Activated T-cell treated with anti-CD3 and anti-CD28 coated beads, Interleukin-2, amount 50 U/mL, for 72 hours (primary cell): ENCODE data around the gene COL6A3. TPM values are rescaled to one million over a fixed set of nuclear protein-coding genes. Genes with fewer than 3 reads are reported as not detected.

Source experiments
- ATAC-seq, 2 donors: fragments of 150-1000 bp; cut with Tn5 transposase; replicated peaks in 1 of 2; 2 replicates each; pipeline ENCODE4 v1.10.0; 2021; ENCODE audit warnings: moderate library complexity in 2 of 2, mild to moderate bottlenecking in 1 of 2
- DNase-seq, 2 donors: peaks; one replicate each; pipeline ENCODE4 v3.0.0; 2021 to 2022; ENCODE audit warnings: mixed read lengths in 1 of 2
- H3K27ac Mint-ChIP-seq: one replicate; pipeline ENCODE4 v1.8.0; 2022; ENCODE audit warnings: mild to moderate bottlenecking, moderate library complexity, mixed read lengths
- H3K27me3 Mint-ChIP-seq: one replicate; pipeline ENCODE4 v1.8.0; 2022; ENCODE audit warnings: low read depth, mixed read lengths
- H3K36me3 Mint-ChIP-seq, 2 donors: one replicate each; pipeline ENCODE4 v1.8.0; 2022; ENCODE audit warnings: mixed read lengths in 2 of 2, mild to moderate bottlenecking in 1 of 2; ENCODE audit not compliant: insufficient read depth in 2 of 2
- H3K4me1 Mint-ChIP-seq: one replicate; pipeline ENCODE4 v1.8.0; 2022; ENCODE audit warnings: low read depth, mixed read lengths
- H3K4me3 Mint-ChIP-seq, 2 donors: one replicate each; pipeline ENCODE4 v1.8.0; 2022; ENCODE audit warnings: mild to moderate bottlenecking in 2 of 2, mixed read lengths in 2 of 2, moderate library complexity in 2 of 2
- H3K9me3 Mint-ChIP-seq, 2 donors: one replicate each; pipeline ENCODE4 v1.8.0; 2022; ENCODE audit warnings: mixed read lengths in 2 of 2
- total RNA-seq, 2 donors: library from RNA; stranded (reverse); gene quantifications; one replicate each; pipeline ENCODE4 v1.2.3, GENCODE V29; 2022

The COL6A3 gene
- total RNA-seq, 2 donors from 2014 or later, result 12.0 to 17.3 TPM

GRCh38 chr2:237319887-237320286, 94.1 kb downstream of the COL6A3 start:
- DNase-seq (no peak), ATAC-seq (no peak)
- Mint-ChIP-seq H3K9me3 (no peaks in the 10 kb centered on the region), H3K36me3 (no peaks in the 10 kb centered on the region), H3K27me3 (peaks cover 12% of the 10 kb centered on the region), H3K4me3 (no peak overlapping the region), H3K4me1 (no peaks in the 10 kb centered on the region), H3K27ac (no peak overlapping the region)

- no peak overlapping the region for H3K4me3 Mint-ChIP-seq
- ATAC-seq (no peak), DNase-seq (no peak)
- no peaks in the 10 kb centered on the region for H3K9me3 Mint-ChIP-seq
- no peaks in the 10 kb centered on the region for H3K4me1 Mint-ChIP-seq
- H3K36me3 Mint-ChIP-seq, result no peaks in the 10 kb centered on the region
- H3K27ac Mint-ChIP-seq, result no peak overlapping the region
- H3K27me3 Mint-ChIP-seq, result peaks cover 16% of the 10 kb centered on the region
These were observed 94.7 kb downstream of the COL6A3 start for GRCh38 chr2:237319086-237319820.

- peaks cover 36% of the 10 kb centered on the region for H3K27me3 Mint-ChIP-seq
- no peak for ATAC-seq
These were observed 97.6 kb downstream of the COL6A3 start for GRCh38 chr2:237316339-237316738.

GRCh38 chr2:237315829-237316225, 98.1 kb downstream of the COL6A3 start:
- no peak overlapping the region for H3K4me3 Mint-ChIP-seq
- no peak for DNase-seq
- no peaks in the 10 kb centered on the region for H3K36me3 Mint-ChIP-seq
- H3K27me3 Mint-ChIP-seq, result peaks cover 36% of the 10 kb centered on the region
- H3K27ac Mint-ChIP-seq, result no peak overlapping the region
- ATAC-seq, result no peak
- H3K9me3 Mint-ChIP-seq, result no peaks in the 10 kb centered on the region
- no peaks in the 10 kb centered on the region for H3K4me1 Mint-ChIP-seq

More at GRCh38 chr2:237316339-237316738, 97.6 kb downstream of the COL6A3 start:
- Mint-ChIP-seq H3K27ac (no peak overlapping the region), H3K36me3 (no peaks in the 10 kb centered on the region), H3K4me3 (no peak overlapping the region), H3K4me1 (no peaks in the 10 kb centered on the region), H3K9me3 (no peaks in the 10 kb centered on the region)
- no peak for DNase-seq

GRCh38 chr2:237315170-237315828, 98.7 kb downstream of the COL6A3 start:
- ATAC-seq, result no peak
- H3K27ac Mint-ChIP-seq, result no peak overlapping the region
- no peaks in the 10 kb centered on the region for H3K36me3 Mint-ChIP-seq
- no peaks in the 10 kb centered on the region for H3K9me3 Mint-ChIP-seq
- peaks cover 36% of the 10 kb centered on the region for H3K27me3 Mint-ChIP-seq
- H3K4me1 Mint-ChIP-seq, result no peaks in the 10 kb centered on the region
- no peak for DNase-seq
- H3K4me3 Mint-ChIP-seq, result no peak overlapping the region

- DNase-seq (no peak), ATAC-seq (no peak)
- no peaks in the 10 kb centered on the region for H3K4me1 Mint-ChIP-seq
- H3K27me3 Mint-ChIP-seq, result peaks cover 36% of the 10 kb centered on the region
- H3K4me3 Mint-ChIP-seq, result no peak overlapping the region
- no peaks in the 10 kb centered on the region for H3K9me3 Mint-ChIP-seq
- H3K27ac Mint-ChIP-seq, result no peak overlapping the region
- no peaks in the 10 kb centered on the region for H3K36me3 Mint-ChIP-seq
These were observed 99.3 kb downstream of the COL6A3 start for GRCh38 chr2:237314681-237315080.

- Mint-ChIP-seq H3K9me3 (no peaks in the 10 kb centered on the region), H3K27ac (no peak overlapping the region)
These were observed 99.8 kb downstream of the COL6A3 start for GRCh38 chr2:237314198-237314597.

GRCh38 chr2:237312021-237312755, 101.8 kb downstream of the COL6A3 start:
- peaks cover 39% of the 10 kb centered on the region for H3K27me3 Mint-ChIP-seq
- H3K9me3 Mint-ChIP-seq, result no peaks in the 10 kb centered on the region

More at GRCh38 chr2:237314198-237314597, 99.8 kb downstream of the COL6A3 start:
- H3K4me1 Mint-ChIP-seq, result no peaks in the 10 kb centered on the region
- no peak overlapping the region for H3K4me3 Mint-ChIP-seq
- ATAC-seq (no peak), DNase-seq (no peak)
- H3K27me3 Mint-ChIP-seq, result peaks cover 38% of the 10 kb centered on the region
- no peaks in the 10 kb centered on the region for H3K36me3 Mint-ChIP-seq

GRCh38 chr2:237310515-237311114, 103.3 kb downstream of the COL6A3 start:
- DNase-seq (no peak), ATAC-seq (no peak)
- H3K27ac Mint-ChIP-seq, result no peak overlapping the region
- no peaks in the 10 kb centered on the region for H3K36me3 Mint-ChIP-seq
- no peak overlapping the region for H3K4me3 Mint-ChIP-seq
- H3K4me1 Mint-ChIP-seq, result no peaks in the 10 kb centered on the region
- no peaks in the 10 kb centered on the region for H3K9me3 Mint-ChIP-seq
- peaks cover 42% of the 10 kb centered on the region for H3K27me3 Mint-ChIP-seq

More at GRCh38 chr2:237312021-237312755, 101.8 kb downstream of the COL6A3 start:
- Mint-ChIP-seq H3K36me3 (no peaks in the 10 kb centered on the region), H3K4me3 (no peak overlapping the region), H3K4me1 (no peaks in the 10 kb centered on the region), H3K27ac (no peak overlapping the region)
- no peak for ATAC-seq
- DNase-seq, result no peak

GRCh38 chr2:237309416-237309815, 104.5 kb downstream of the COL6A3 start:
- no peak for ATAC-seq
- H3K4me1 Mint-ChIP-seq, result no peaks in the 10 kb centered on the region
- no peak for DNase-seq
- H3K36me3 Mint-ChIP-seq, result peaks cover 0 to under 1% of the 10 kb centered on the region in 2 donors
- H3K27me3 Mint-ChIP-seq, result peaks cover 35% of the 10 kb centered on the region
- no peak overlapping the region for H3K27ac Mint-ChIP-seq
- H3K4me3 Mint-ChIP-seq, result no peak overlapping the region
- peaks cover under 1 to 3% of the 10 kb centered on the region in 2 donors for H3K9me3 Mint-ChIP-seq

GRCh38 chr2:237309011-237309410, 105.0 kb downstream of the COL6A3 start:
- Mint-ChIP-seq H3K27me3 (peaks cover 32% of the 10 kb centered on the region), H3K9me3 (peaks cover 4 to 5% of the 10 kb centered on the region in 2 donors), H3K4me1 (no peaks in the 10 kb centered on the region), H3K36me3 (peaks cover 0 to 2% of the 10 kb centered on the region in 2 donors), H3K4me3 (no peak overlapping the region), H3K27ac (no peak overlapping the region)
- ATAC-seq, result no peak
- DNase-seq, result no peak

- ATAC-seq (no peak), DNase-seq (no peak)
- Mint-ChIP-seq H3K27ac (no peak overlapping the region), H3K36me3 (peaks cover 2% of the 10 kb centered on the region in 2 donors), H3K9me3 (peaks cover 6 to 8% of the 10 kb centered on the region in 2 donors), H3K4me3 (no peak overlapping the region), H3K27me3 (peaks cover 16% of the 10 kb centered on the region), H3K4me1 (no peaks in the 10 kb centered on the region)
These were observed 106.5 kb downstream of the COL6A3 start for GRCh38 chr2:237307474-237307873.

GRCh38 chr2:237306787-237307170, 107.2 kb downstream of the COL6A3 start:
- Mint-ChIP-seq H3K27me3 (peaks cover 15% of the 10 kb centered on the region), H3K9me3 (peaks cover 6 to 8% of the 10 kb centered on the region in 2 donors), H3K27ac (no peak overlapping the region), H3K4me3 (no peak overlapping the region), H3K36me3 (peaks cover 2 to 3% of the 10 kb centered on the region in 2 donors), H3K4me1 (no peaks in the 10 kb centered on the region)
- no peak for ATAC-seq
- DNase-seq, result no peak
